ENCODE data around the gene NDST1.

Gene NDST1

DNA sequence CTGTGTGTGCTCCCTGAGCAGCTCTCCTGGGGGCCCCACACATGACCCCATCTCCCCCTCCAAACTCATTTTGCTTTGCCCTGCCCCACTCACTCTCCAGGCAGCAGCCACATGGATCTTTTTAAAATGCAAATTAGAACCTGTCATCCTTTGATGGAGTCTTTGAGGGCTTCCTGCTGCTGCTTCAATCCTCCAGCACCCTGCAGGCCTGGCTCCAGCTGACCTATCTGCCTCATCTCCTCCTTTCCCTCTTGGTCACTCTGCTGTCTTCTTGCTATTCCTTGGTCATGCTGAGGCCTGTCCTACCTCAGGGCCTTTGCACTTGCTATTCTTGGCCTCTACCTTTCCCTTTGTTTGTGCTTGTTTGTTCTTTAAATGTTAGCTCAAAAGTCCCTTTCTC, 17.9 kb downstream of the NDST1 start:
- DNase-seq, result no peak

GRCh38 chr5:150527038-150527437, 19.1 kb downstream of the NDST1 start:
- no peak for DNase-seq

GRCh38 chr5:150527808-150528207, 19.9 kb downstream of the NDST1 start:
- no peak for DNase-seq

GRCh38 chr5:150528924-150529546, 21.1 kb downstream of the NDST1 start:
- no peak for DNase-seq

DNA sequence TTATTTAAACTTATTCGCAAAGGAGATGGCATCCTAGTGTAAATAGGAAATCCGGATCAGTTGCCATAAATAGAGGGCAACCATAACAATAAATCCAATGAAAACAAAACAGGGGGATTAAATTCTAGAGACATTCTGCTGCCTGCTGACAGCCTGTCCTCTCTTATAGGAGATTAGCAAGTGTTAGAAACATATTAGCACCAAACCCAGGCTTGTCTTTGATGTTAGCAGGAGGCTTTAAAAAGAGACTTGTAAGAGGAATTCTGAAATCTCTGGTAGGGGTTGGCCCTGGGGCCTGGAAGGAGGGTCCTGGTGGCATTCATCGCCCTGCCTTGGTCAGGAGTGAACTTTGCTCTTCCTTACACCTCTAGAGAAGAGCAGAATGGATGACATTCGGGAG, 21.6 kb downstream of the NDST1 start:
- no peak for DNase-seq

GRCh38 chr5:150530423-150530822, 22.5 kb downstream of the NDST1 start:
- DNase-seq, result no peak

DNA sequence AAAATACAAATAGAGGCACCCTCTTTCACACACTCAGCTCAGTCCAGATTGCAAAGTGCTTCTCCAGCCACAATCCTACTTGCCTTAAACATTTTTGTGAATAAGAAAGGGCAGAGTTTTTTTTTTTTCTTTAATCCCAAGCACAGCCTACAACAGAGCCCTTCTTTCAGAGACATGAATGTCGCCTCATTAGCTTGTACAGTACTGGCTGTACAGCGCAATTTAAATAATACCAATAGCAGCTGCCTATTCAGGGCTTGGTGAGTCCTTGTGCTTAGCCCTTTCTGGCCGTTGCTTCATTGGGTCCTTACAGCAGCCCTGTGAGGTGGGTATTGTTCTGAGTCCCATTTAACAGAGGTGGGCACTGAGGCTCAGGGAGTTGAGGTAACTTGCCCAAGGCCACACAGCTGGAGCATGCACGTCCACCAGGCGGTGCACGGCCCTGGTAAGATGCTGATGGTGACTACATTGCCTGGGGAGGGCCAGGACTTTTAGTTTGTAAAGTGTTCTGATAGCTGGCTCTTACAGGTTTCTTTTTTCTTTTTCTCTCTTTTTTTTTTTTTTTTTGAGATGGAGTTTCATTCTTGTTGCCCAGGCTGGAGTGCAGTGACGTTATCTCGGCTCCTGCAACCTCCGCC, 23.1 kb downstream of the NDST1 start:
- no peak for DNase-seq

- no peak for DNase-seq
Measured at GRCh38 chr5:150531686-150532085, 23.8 kb downstream of the NDST1 start.

DNA sequence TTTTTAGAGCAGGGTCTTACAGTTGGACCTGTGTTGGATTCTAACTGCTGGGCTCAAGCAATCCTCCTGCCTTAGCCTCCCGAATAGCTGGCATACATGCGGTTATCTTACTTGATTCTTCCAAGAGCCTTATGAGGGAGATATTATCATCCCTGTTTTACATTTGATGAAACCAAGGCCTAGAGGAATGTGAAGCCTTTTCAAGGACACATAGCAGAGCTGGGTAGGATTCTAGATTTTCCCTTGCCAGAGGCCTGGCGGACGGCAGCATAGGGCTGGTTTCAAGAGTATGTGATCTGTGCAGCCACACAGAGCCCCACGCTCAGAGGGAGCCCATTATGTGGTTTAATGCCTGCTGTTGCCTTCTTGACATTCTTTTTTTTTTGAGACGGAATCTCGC, 24.2 kb downstream of the NDST1 start:
- no peak for DNase-seq

DNA sequence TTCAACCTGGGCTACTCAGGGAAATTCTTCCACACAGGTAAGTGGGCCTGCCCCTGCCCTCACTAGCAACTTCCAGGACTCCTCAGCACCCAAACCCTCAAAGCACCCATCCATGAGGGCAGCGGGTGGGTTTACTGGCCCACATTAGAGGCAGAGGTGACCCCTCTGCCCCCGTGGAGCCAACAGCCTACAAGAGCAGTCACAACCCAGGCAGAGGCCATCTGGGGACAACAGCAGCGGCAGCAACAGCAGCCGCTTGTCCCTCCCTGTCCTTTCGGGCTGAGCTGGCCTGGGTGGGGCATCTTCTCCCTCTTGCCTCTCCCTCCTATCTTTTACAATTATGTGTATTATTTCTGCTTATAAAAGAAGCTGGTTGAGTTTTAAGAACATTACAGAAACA, 25.1 kb downstream of the NDST1 start:
- no peak for DNase-seq

DNA sequence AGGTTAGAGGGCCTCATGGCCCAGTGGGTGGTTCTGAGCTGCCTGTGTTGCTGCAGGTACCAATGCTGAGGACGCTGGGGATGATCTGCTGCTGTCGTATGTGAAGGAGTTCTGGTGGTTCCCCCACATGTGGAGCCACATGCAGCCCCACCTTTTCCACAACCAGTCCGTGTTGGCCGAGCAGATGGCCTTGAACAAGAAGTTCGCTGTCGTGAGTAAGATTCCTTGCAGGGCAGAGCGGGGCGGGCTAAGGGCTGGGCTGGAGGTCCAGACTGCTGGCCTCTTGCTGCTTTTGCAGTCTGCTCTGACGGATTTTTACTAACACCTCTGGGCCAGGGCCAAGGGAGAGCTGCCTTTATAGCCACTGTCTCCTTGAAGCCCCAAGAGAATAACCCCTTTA, 26.9 kb downstream of the NDST1 start:
- DNase-seq, result no peak

DNA sequence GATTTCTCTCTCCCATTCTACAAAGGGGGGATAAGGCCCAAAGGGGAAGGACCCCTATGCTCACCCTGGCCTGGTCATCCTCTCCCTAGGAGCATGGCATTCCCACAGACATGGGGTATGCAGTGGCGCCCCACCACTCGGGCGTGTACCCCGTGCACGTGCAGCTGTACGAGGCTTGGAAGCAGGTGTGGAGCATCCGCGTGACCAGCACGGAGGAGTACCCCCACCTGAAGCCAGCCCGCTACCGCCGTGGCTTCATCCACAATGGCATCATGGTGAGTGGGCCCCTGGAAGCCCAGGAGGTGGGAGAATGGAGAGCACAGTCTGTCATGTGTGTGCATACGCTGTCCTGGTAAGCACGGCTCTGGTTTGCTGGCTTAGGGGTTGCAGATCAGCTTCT, 27.7 kb downstream of the NDST1 start:
- DNase-seq, result no peak

DNA sequence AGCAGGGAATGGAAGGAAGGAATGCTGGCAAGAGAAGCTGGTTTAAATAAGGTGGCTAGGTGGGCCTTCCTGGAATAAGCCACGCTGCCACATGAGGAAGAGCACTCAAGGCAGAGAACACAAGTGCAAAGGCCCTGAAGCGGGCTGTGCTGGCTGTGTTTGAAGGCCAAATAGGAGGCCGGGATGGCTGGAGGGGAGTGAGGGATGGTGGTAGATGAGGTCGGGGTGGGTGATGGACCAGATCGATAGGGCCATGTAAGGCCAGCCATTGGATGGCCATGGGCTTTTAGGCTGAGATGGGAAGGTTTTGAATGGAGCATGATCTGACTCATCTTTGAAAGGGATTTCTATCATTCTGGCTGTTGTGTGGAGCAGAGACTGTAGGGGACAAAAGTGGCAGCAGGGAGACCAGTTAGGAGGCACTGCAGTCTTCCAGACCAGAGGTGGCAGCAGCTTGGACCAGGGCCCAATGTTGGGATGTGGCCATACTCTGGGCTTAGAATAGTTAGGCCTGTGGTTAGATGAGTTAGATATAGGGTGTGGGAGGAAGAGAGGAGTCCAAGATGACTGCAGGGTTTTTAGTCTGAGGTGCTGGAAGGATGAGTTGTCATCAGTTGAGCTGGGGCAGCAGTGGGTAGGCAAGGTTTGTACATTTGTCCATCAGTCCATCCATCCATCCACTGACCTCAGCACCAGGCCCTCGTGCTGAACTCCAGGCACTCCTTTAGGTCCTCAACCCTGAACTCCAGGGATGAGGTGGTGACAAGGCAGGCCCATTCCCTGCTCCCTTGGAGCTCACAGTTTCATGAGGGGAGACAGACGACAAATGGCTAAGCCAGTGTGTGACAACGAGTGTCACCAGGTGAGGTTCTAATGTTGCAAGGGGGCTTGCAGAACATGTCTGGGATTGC, 30.3 kb downstream of the NDST1 start:
- DNase-seq, result no peak

GRCh38 chr5:150539206-150539605, 31.3 kb downstream of the NDST1 start:
- no peak for DNase-seq

GRCh38 chr5:150540042-150540441, 32.1 kb downstream of the NDST1 start:
- DNase-seq, result no peak

GRCh38 chr5:150540615-150541396, 32.9 kb downstream of the NDST1 start:
- DNase-seq, result no peak

DNA sequence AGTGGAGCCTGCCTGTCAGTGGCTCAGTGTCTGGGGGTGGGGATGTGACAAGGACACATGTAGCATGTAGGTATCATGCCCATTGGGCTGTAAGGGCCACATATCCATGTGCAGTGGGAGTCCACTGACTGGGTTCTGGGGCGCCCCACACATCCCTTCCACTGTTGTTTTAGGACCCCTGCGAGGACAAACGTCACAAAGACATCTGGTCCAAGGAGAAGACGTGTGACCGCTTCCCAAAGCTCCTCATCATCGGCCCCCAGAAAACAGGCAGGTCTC, 33.4 kb downstream of the NDST1 start:
- no peak for DNase-seq

GRCh38 chr5:150541895-150542294, 34.0 kb downstream of the NDST1 start:
- DNase-seq, result no peak

- no peak for DNase-seq
Measured at GRCh38 chr5:150542933-150543445, 35.1 kb downstream of the NDST1 start.

DNA sequence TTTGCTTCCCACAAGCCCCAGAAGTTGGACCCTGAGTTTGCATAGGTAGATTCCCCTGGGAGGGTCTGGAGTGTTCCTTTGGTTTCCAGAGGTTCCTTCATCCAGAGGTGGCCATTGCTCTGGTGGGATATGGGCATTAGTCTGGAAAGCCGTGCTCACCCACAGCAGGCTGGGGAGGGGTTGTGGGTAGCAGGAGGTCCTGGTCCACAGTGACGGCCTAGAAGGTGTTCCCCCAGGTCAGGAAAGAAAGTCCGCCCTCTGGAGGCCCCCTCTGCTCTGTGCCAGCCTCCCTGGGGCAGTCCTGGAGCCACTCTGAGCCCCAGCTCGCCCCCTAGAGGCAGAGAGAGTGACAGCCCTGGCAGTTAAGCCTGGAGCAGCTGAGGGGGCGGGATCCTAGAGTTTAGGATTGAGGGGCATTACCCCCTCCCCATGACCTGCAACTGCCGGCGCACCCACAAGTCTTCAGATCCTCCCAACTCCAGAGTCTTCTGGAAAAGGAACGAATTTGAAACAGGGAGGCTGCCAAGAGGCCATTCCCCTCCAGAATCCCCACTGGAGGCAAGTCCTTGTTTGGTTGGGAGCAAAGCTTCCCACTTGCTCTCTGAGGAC, 36.8 kb downstream of the NDST1 start:
- peak; percentile 81 for DNase-seq

- no peak for DNase-seq
Measured at GRCh38 chr5:150545246-150545645, 37.3 kb downstream of the NDST1 start.

GRCh38 chr5:150548123-150548522, 40.2 kb downstream of the NDST1 start:
- DNase-seq, result no peak

- DNase-seq, result no peak
Measured at GRCh38 chr5:150549735-150550134, 41.8 kb downstream of the NDST1 start.
